GM12865 (cell line): ENCODE results near the gene MMS19.

Experiments
- DNase-seq: peaks from one replicate; pipeline ENCODE4 v3.0.0; 2010; ENCODE audit warnings: low read depth
- H3K4me3 ChIP-seq: 2 replicates; pipeline ENCODE4 v1.5.1; 2011; ENCODE audit warnings: mild to moderate bottlenecking, low read depth, low read length, control low read depth
- CTCF ChIP-seq: IDR thresholded peaks from 2 replicates; pipeline ENCODE4 v1.5.1; 2011; ENCODE audit warnings: low read length, control low read depth, low read depth, inconsistent platforms; ENCODE audit not compliant: insufficient read depth; ENCODE audit errors: missing control alignments

MMS19 gene

GRCh38 chr10:97408496-97408992, 89.7 kb downstream of the MMS19 start:
- no peak for DNase-seq
- no peak for TF ChIP-seq CTCF
- no peak overlapping the region for H3K4me3 ChIP-seq
